NCI-H2227 treated with DMSO at 0.1 percent for 48 hours (cell line): ENCODE results near the gene PRSS27.

Experiments used
- DNase-seq: peaks from one replicate; lab custom pipeline; 2025; lab: John Stamatoyannopoulos, UW

Gene PRSS27

GRCh38 chr16:2751577-2752034, 31.6 kb upstream of the PRSS27 start:
- no peak for DNase-seq

DNA sequence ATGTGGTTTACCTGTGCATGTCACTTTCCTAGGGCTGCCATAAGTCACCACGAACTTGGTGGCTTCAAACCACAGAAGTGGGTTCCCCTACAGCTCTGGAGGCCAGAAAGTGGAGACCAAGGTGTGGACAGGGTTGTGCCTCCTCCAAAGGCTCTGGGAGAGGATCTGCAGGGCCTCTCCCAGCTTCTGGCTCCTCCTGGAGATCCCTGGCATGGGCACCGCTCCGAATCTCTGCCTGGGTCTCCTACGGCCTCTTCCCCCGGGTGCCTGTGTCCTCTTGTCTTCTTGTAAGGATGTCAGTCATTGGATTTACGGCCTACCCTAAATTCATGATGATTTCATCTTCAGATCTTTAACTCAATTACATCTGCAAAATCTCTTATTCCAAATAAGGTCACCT, 29.9 kb upstream of the PRSS27 start:
- DNase-seq: no peak

- DNase-seq: no peak
Measured at GRCh38 chr16:2749476-2749875, 29.5 kb upstream of the PRSS27 start.

DNA sequence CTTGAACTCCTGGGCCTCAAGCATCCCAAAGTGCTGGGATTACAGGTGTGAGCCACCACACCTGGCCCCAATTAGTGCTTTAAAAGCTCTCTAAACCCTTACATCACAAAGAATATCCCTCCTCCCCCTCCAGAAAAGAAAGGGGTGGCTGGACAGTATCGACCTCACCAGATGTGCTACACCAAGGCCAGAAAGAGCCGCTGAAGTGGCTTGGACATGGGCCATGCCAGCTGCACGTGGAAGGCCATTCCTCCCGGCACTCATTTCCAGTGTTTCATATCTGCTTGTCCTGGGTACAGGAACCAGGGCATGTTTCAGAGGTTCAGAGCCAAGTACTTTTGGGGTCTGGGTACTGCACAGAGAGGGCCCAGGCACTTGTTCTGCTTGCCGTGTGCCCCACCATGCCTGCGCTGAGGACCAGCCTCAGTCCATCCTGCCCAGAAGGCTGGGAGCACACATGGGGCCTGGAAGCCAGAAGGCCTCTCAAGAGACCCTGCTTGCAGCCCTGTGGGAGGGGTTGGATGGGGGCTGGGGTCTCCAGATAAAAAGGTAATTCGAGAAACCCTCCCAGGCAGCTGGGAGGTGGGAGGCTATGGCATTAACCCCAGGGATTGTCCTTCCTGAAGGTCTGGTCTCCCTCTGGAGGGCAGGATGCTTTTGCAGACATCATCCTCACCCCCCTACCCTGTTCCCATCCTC, 28.9 kb upstream of the PRSS27 start:
- no peak for DNase-seq

DNA sequence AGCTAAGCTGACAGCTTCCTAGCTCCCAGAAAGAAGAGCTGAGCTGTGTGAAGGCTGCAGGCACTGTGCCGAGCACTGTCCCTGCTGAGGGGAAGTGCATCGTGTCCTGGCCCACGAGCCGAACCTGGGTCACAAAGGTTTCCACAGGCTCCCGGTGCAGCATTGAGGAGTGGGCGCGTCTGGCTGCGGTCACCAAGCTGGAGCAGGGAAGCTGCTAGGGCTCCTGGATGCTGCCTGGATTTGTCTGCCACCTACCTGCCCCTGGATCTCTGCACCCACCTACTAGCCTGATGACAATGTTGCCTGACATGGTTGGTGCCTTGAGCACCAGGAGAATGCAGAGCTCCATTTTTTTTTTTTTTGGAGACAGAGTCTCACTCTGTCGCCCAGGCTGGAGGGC, 25.9 kb upstream of the PRSS27 start:
- no peak for DNase-seq

- no peak for DNase-seq
Measured at GRCh38 chr16:2745116-2745890, 25.3 kb upstream of the PRSS27 start.

GRCh38 chr16:2744711-2745110, 24.7 kb upstream of the PRSS27 start:
- DNase-seq: no peak

GRCh38 chr16:2743007-2743810, 23.2 kb upstream of the PRSS27 start:
- no peak for DNase-seq

DNA sequence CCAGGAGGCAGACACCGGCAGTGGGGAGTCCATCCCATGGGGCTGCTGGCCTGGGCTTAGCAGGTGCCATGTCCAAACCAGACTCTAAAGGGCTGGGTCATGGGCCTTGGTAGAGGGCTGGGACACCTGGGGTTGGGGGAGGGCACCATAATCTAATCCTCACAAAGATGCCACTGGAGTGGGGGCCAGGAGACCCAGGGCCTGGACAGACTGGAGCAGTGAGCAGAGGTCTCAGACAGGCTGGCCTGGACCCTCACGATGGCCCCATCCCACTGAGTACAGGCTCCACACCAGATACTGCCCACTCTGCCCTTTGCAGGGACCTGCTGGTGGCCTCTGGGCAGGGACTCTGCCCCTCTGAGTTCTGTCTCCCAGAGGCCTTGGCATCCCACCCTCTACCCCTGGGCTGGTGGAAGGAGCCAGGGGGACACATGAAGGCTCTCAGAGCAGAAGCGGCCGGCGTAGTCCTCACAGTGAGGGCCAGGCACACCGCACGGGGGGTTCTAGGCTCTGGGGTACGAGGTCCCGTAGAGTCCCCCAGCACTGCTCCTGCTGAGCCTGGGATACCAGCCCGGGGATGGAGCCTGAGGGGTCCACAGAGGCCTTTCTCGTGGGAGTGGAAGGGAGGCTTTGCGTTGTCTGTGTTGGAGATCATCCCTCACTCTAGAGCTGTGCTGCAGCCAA, 22.4 kb upstream of the PRSS27 start:
- no peak for DNase-seq

- no peak for DNase-seq
Measured at GRCh38 chr16:2741168-2741567, 21.1 kb upstream of the PRSS27 start.

- DNase-seq: no peak
Measured at GRCh38 chr16:2740476-2740875, 20.5 kb upstream of the PRSS27 start.

DNA sequence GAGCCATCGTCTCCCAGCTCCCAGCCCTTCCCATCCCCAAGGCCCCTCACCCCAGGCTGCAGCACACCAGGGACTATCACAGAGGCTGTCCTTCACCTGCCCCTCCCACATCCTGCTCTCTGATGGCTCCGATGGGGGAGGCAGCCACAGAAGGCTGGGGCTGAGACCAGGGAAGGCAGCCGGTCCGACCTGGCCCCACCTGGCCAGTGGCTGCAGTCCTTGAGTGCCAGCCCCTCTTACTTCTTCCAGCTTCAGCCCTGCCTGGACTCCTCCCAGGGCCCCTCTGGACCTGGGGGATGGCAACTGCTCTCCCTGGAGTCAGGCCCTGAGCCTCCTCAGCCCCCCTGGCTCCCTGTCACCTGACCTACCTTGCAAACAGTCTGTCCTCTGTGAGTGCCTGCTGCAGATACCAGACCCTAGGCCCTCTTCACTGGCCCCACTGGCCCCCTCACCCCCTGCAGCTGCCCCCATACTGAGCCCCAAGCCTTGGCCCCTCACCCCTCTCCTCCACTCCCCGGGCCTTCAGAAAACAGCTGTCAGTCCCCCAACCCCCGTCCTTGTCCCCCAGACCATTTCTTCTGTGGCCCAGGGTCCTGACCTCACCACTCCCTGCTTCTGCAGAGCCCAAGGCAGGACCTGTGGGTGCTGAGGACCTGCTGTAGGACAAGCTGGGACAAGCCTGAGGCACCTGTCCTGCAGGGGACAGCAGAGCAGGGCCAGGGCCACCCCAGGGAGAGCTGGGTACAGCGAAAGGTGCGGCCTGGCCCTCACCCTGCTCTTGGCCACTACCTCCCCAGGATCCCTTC, 19.8 kb upstream of the PRSS27 start:
- no peak for DNase-seq

- no peak for DNase-seq
Measured at GRCh38 chr16:2738615-2739014, 18.6 kb upstream of the PRSS27 start.

GRCh38 chr16:2737895-2738418, 17.9 kb upstream of the PRSS27 start:
- no peak for DNase-seq

DNA sequence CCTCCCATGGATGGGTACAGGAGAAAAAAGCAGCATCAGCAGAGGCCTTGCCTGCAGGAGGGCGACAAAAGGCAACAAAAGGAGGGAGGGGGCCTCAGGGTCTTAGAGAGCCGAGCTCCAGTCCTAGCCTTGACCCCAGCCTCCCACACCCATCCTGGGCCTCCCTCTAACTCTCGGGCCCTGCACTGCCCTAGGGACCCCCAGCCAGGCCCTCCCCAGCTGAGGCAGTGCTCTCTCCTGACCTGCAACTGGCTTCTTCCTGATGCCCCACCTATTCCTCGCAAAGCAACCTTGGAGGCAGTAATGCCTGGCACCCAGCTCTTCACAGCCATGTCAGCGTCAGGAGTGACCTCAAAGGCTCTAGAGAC, 17.2 kb upstream of the PRSS27 start:
- DNase-seq: no peak

GRCh38 chr16:2736476-2737237, 16.6 kb upstream of the PRSS27 start:
- DNase-seq: no peak

DNA sequence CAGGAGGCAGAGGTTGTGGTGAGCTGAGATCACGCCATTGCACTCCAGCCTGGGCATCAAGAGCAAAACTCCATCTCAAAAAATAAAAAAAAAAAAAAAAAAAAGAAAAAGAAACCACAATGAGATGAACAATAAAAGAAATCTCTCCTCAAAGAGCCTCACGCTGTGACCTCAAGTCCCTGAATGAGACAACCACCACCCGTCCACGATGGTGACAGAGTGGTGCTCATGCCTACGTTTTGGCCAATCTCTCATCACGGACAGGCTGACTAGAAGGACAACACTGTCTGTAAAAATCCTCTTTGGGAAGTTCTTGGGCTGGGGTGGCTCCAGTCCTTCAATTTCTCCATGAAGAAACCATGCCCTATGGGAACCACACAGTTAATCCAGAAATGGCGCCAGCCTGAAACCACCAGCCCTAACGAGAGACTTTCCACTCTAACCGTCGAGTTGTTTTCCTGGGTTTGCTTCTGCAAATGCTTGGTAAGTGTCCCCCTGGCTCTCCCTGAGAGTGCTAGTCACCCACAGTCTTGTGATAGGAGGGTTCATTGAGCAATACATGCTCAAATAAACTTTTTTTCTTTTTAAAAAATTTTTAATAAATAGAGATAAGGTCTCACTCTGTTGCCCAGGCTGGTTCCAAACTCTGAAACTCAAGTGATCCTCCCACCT, 15.0 kb upstream of the PRSS27 start:
- DNase-seq: no peak

- DNase-seq: no peak
Measured at GRCh38 chr16:2728034-2728433, 8.0 kb upstream of the PRSS27 start.

- no peak for DNase-seq
Measured at GRCh38 chr16:2726923-2727322, 6.9 kb upstream of the PRSS27 start.
